A549 treated with GW870086 at 1 μM for 4 hours (cell line): ENCODE data around the gene CADM3. TPM values are rescaled to one million over a fixed set of nuclear protein-coding genes. Genes with fewer than 3 reads are reported as not detected.

ENCODE experiments used
- total RNA-seq: library from RNA; stranded (reverse); fragments of 200-300 nt; extraction: Qiagen RNA extraction; gene quantifications from 5 replicates; pipeline ENCODE4 v1.2.3, GENCODE V29; 2022; ENCODE audit warnings: low read depth

Gene CADM3, protein sequence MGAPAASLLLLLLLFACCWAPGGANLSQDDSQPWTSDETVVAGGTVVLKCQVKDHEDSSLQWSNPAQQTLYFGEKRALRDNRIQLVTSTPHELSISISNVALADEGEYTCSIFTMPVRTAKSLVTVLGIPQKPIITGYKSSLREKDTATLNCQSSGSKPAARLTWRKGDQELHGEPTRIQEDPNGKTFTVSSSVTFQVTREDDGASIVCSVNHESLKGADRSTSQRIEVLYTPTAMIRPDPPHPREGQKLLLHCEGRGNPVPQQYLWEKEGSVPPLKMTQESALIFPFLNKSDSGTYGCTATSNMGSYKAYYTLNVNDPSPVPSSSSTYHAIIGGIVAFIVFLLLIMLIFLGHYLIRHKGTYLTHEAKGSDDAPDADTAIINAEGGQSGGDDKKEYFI
- total RNA-seq = 0.06 to 0.19 TPM (median 0.09 TPM) in 4 of 5 replicates, not detected in the other

DNA sequence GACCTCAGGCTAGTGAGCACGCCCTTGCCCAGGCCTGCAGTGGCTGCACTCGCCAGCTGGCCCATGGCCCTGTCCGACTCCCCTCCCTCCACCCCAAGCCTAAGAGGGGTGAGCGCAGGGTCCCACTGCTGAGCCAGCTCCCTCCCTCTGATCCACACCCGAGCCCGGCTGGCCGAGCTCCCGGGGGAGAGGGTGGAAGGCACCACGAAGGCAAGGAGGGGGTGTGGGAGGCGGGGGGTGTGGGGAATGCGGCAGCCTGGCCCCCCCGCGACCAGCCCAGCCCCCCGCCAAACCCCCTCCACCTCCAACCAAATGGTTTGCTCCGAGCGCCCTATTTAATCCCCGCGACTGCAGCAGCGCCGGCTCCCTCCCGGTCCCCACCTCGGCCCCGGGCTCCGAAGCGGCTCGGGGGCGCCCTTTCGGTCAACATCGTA, at the start of gene CADM3:
TSS of gene CADM3 (plus strand) at position 362 of the 434 bp plus-strand sequence. CDS start 151 bp downstream, outside the sequence.

DNA sequence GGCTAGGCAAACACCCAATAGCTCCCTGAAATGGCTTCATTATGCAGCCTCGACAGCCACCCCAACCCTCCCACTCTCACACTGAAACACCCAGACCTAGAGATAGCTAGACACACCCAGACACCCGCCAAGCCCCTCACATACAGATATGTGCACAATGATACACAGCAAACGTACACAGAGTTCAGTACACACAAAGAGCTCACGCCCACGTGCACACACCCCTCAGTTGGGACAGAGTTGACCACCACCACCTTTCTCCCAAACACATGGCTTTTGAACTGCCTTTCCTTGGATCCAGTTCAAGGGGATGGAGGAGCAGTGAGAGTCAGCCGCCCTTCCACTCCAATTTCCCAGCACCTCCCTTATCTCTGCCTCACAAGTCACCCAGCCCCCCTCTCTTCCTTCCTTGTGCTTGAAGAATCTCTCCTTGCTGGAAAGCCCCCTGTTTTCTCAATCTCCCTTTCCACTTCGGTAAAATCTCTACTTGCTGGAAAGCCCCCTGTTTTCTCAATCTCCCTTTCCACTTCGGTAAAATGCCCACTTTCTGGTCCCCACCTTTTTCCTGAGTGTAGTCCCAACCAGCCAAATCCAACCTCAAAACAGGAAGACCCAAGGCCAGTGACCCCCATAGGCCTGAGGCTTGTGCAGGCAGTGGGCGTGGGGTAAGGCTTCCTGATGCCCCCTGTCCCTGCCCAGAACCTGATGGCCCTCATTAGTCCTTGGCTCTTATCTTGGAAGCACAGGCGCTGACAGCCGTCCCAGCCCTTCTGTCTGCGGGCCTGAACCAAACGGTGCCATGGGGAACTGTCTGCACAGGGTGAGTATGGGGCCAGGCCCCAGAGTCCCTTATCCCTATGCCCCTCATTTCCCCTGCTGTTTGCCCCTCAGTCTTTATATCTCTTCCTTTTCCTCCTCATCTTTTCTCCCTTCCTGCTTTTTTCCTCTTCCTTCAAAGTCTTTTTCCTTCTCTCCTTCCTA, 33.0 kb downstream of the CADM3 start, which contains the start of gene ACKR1:
TSS of gene ACKR1 (plus strand) at position 715 of the 981 bp plus-strand sequence. CDS start at position 800, 85 bp downstream.

Other genes starting within 250 kb of the CADM3 start
- not detected in 5 replicates for gene PYHIN1, start 240.1 kb upstream of the CADM3 start, total RNA-seq
- 3.5 to 4.8 TPM (median 4.0 TPM) in 5 replicates for gene IFI16, start 161.7 kb upstream of the CADM3 start, total RNA-seq
- gene AIM2, start 94.8 kb upstream of the CADM3 start, total RNA-seq = not detected in 5 replicates
- not detected in 5 replicates for gene ACKR1, start 33.3 kb downstream of the CADM3 start, total RNA-seq
- gene FCER1A, start 130.7 kb downstream of the CADM3 start, total RNA-seq = not detected in 5 replicates